Natural killer cell treated with Interleukin-12 subunit alpha and Interleukin-12 subunit beta and Interleukin-15 and Interleukin-18, amount 100 ng/mL, for 72 hours (primary cell): ENCODE measurements around the gene PPM1D. TPM values are rescaled to one million over a fixed set of nuclear protein-coding genes. Genes with fewer than 3 reads are reported as not detected.
"Not testable (repeated sequence)": the region's sequence is repeated elsewhere in the genome, so short reads cannot be mapped to it uniquely, and the experiment has no call there.

Experiments
- ATAC-seq, 2 donors: fragments of 150-1000 bp; cut with Tn5 transposase in 1 of 2; sonication (Bioruptor Pico), chemical (Tn5 transposase) in 1 of 2; 2 replicates each; pipeline ENCODE4 v1.10.0; 2021
- DNase-seq: peaks from one replicate; pipeline ENCODE4 v3.0.0; 2022; ENCODE audit warnings: low spot score
- H3K27ac Mint-ChIP-seq, 2 donors: 1 replicate in 1 of 2; 2 replicates in 1 of 2; pipeline ENCODE4 v1.8.0; 2022; ENCODE audit warnings: mixed read lengths in 2 of 2, mild to moderate bottlenecking in 1 of 2, moderate library complexity in 1 of 2
- H3K27me3 Mint-ChIP-seq, 2 donors: 1 replicate in 1 of 2; 2 replicates in 1 of 2; pipeline ENCODE4 v1.8.0; 2022; ENCODE audit warnings: mixed read lengths in 2 of 2
- H3K36me3 Mint-ChIP-seq: one replicate; pipeline ENCODE4 v1.8.0; 2022; ENCODE audit warnings: mixed read lengths
- H3K4me1 Mint-ChIP-seq, 2 donors: 1 replicate in 1 of 2; 2 replicates in 1 of 2; pipeline ENCODE4 v1.8.0; 2022; ENCODE audit warnings: low read depth in 2 of 2, mixed read lengths in 2 of 2, mild to moderate bottlenecking in 1 of 2
- H3K4me3 Mint-ChIP-seq: one replicate; pipeline ENCODE4 v1.8.0; 2022; ENCODE audit warnings: mixed read lengths
- H3K9me3 Mint-ChIP-seq: 2 replicates; pipeline ENCODE4 v1.8.0; 2022; ENCODE audit warnings: mixed read lengths
- total RNA-seq, 2 donors: library from RNA; stranded (reverse); gene quantifications; one replicate each; pipeline ENCODE4 v1.2.3, GENCODE V29; 2022

PPM1D gene
- total RNA-seq, 2 donors from 2014 or later = 16.3 to 18.3 TPM

- Mint-ChIP-seq H3K27ac (no peak overlapping the region), H3K4me3 (no peak overlapping the region), H3K9me3 (no peaks in the 10 kb centered on the region), H3K27me3 (no peaks in the 10 kb centered on the region), H3K36me3 (peaks cover 13% of the 10 kb centered on the region), H3K4me1 (peaks cover 12 to 16% of the 10 kb centered on the region in 2 donors)
- ATAC-seq (no peak), DNase-seq (no peak)
Observed at GRCh38 chr17:60645918-60646523, 46.0 kb downstream of the PPM1D start.

GRCh38 chr17:60646701-60647100 is 46.7 kb downstream of the PPM1D start:
- Mint-ChIP-seq H3K36me3 (peaks cover 14% of the 10 kb centered on the region), H3K9me3 (no peaks in the 10 kb centered on the region), H3K4me1 (peaks cover 8 to 11% of the 10 kb centered on the region in 2 donors), H3K27ac (no peak overlapping the region), H3K27me3 (no peaks in the 10 kb centered on the region), H3K4me3 (no peak overlapping the region)
- ATAC-seq = no peak
- DNase-seq = no peak

GRCh38 chr17:60647705-60648104 is 47.7 kb downstream of the PPM1D start:
- Mint-ChIP-seq H3K9me3 (no peaks in the 10 kb centered on the region), H3K4me1 (peaks cover 11 to 20% of the 10 kb centered on the region in 2 donors), H3K4me3 (no peak overlapping the region), H3K27me3 (no peaks in the 10 kb centered on the region), H3K27ac (no peak overlapping the region), H3K36me3 (peaks cover 14% of the 10 kb centered on the region)
- DNase-seq (no peak), ATAC-seq (no peak)

- DNase-seq (no peak), ATAC-seq (peak; percentile 49 to 64)
- H3K9me3 Mint-ChIP-seq = no peaks in the 10 kb centered on the region
- H3K27ac Mint-ChIP-seq = peak overlapping the region in 1 of 2 donors; percentile 58
- peak overlapping the region; percentile 8 for H3K4me3 Mint-ChIP-seq
- peaks cover 23 to 33% of the 10 kb centered on the region in 2 donors for H3K4me1 Mint-ChIP-seq
- H3K27me3 Mint-ChIP-seq = no peaks in the 10 kb centered on the region
- peaks cover 14% of the 10 kb centered on the region for H3K36me3 Mint-ChIP-seq
Observed at GRCh38 chr17:60652454-60653247, 52.7 kb downstream of the PPM1D start.

- Mint-ChIP-seq H3K27me3 (no peaks in the 10 kb centered on the region), H3K4me1 (peaks cover 23 to 33% of the 10 kb centered on the region in 2 donors), H3K9me3 (no peaks in the 10 kb centered on the region), H3K36me3 (peaks cover 14% of the 10 kb centered on the region), H3K27ac (no peak overlapping the region), H3K4me3 (no peak overlapping the region)
- ATAC-seq (no peak), DNase-seq (no peak)
Observed at GRCh38 chr17:60653569-60653968, 53.6 kb downstream of the PPM1D start.

GRCh38 chr17:60656499-60656898 is 56.5 kb downstream of the PPM1D start:
- ATAC-seq = no peak
- Mint-ChIP-seq H3K36me3 (peaks cover 5% of the 10 kb centered on the region), H3K27me3 (no peaks in the 10 kb centered on the region), H3K9me3 (no peaks in the 10 kb centered on the region), H3K27ac (no peak overlapping the region), H3K4me3 (no peak overlapping the region), H3K4me1 (peaks cover 20 to 27% of the 10 kb centered on the region in 2 donors)
- DNase-seq = no peak

GRCh38 chr17:60659156-60659555 is 59.2 kb downstream of the PPM1D start:
- no peaks in the 10 kb centered on the region for H3K9me3 Mint-ChIP-seq
- ATAC-seq (no peak), DNase-seq (no peak)
- peaks cover 2 to 5% of the 10 kb centered on the region in 2 donors for H3K4me1 Mint-ChIP-seq
- H3K27me3 Mint-ChIP-seq = no peaks in the 10 kb centered on the region
- peaks cover 5% of the 10 kb centered on the region for H3K36me3 Mint-ChIP-seq
- no peak overlapping the region for H3K27ac Mint-ChIP-seq
- no peak overlapping the region for H3K4me3 Mint-ChIP-seq

GRCh38 chr17:60661489-60661888 is 61.5 kb downstream of the PPM1D start:
- Mint-ChIP-seq H3K9me3 (no peaks in the 10 kb centered on the region), H3K4me1 (peaks cover 11 to 13% of the 10 kb centered on the region in 2 donors), H3K27ac (no peak overlapping the region), H3K27me3 (no peaks in the 10 kb centered on the region), H3K36me3 (peaks cover 5% of the 10 kb centered on the region), H3K4me3 (no peak overlapping the region)
- no peak for DNase-seq
- no peak for ATAC-seq

- Mint-ChIP-seq H3K9me3 (no peaks in the 10 kb centered on the region), H3K36me3 (peaks cover 5% of the 10 kb centered on the region), H3K4me3 (no peak overlapping the region), H3K27ac (no peak overlapping the region), H3K4me1 (peaks cover 11 to 13% of the 10 kb centered on the region in 2 donors), H3K27me3 (no peaks in the 10 kb centered on the region)
- DNase-seq (no peak), ATAC-seq (no peak)
Observed at GRCh38 chr17:60664022-60664421, 64.0 kb downstream of the PPM1D start.

- peaks cover 7 to 11% of the 10 kb centered on the region in 2 donors for H3K4me1 Mint-ChIP-seq
- DNase-seq (peak; percentile 66), ATAC-seq (peak; percentile 71 to 84)
- no peaks in the 10 kb centered on the region for H3K9me3 Mint-ChIP-seq
- H3K27ac Mint-ChIP-seq = peak overlapping the region in 1 of 2 donors; percentile 17
- H3K36me3 Mint-ChIP-seq = no peaks in the 10 kb centered on the region
- H3K27me3 Mint-ChIP-seq = no peaks in the 10 kb centered on the region
- no peak overlapping the region for H3K4me3 Mint-ChIP-seq
Observed at GRCh38 chr17:60665602-60666001, 65.6 kb downstream of the PPM1D start.

GRCh38 chr17:60668741-60669140 is 68.7 kb downstream of the PPM1D start:
- not testable (repeated sequence) for H3K27me3 Mint-ChIP-seq, H3K4me3 Mint-ChIP-seq, H3K27ac Mint-ChIP-seq, DNase-seq, ATAC-seq, H3K9me3 Mint-ChIP-seq, H3K36me3 Mint-ChIP-seq
- peaks cover 7 to 11% of the 10 kb centered on the region in 2 donors for H3K4me1 Mint-ChIP-seq

- Mint-ChIP-seq H3K27me3 (no peaks in the 10 kb centered on the region), H3K4me1 (peaks cover 0 to under 1% of the 10 kb centered on the region in 2 donors), H3K9me3 (peaks cover 3% of the 10 kb centered on the region), H3K36me3 (no peaks in the 10 kb centered on the region), H3K4me3 (no peak overlapping the region), H3K27ac (no peak overlapping the region)
- DNase-seq (no peak), ATAC-seq (no peak)
Observed at GRCh38 chr17:60671482-60671881, 71.5 kb downstream of the PPM1D start.

GRCh38 chr17:60674637-60675036 is 74.6 kb downstream of the PPM1D start:
- not testable (repeated sequence) for H3K4me3 Mint-ChIP-seq, H3K27ac Mint-ChIP-seq

GRCh38 chr17:60675997-60676396 is 76.0 kb downstream of the PPM1D start:
- Mint-ChIP-seq H3K4me3 (peak overlapping the region; percentile 17), H3K9me3 (peaks cover 3% of the 10 kb centered on the region), H3K4me1 (peaks cover 15 to 20% of the 10 kb centered on the region in 2 donors), H3K36me3 (no peaks in the 10 kb centered on the region), H3K27me3 (no peaks in the 10 kb centered on the region), H3K27ac (peak overlapping the region in 1 of 2 donors; percentile 25)
- no peak for ATAC-seq
- DNase-seq = no peak

More at GRCh38 chr17:60674637-60675036, 74.6 kb downstream of the PPM1D start:
- ATAC-seq, H3K9me3 Mint-ChIP-seq, DNase-seq, H3K27me3 Mint-ChIP-seq, H3K36me3 Mint-ChIP-seq: not testable (repeated sequence)
- peaks cover 15 to 20% of the 10 kb centered on the region in 2 donors for H3K4me1 Mint-ChIP-seq
